Immature natural killer cell (primary cell): ENCODE data around the gene CHIA. TPM values are rescaled to one million over a fixed set of nuclear protein-coding genes. Genes with fewer than 3 reads are reported as not detected.

Experiments used
- DNase-seq, 3 donors: peaks; one replicate each; pipeline ENCODE4 v3.0.0; 2022; ENCODE audit warnings: mixed read lengths in 1 of 3
- H3K27ac Mint-ChIP-seq, 6 donors: one replicate each; pipeline ENCODE4 v1.8.0; 2020; ENCODE audit warnings: mixed read lengths in 6 of 6, mild to moderate bottlenecking in 5 of 6, inconsistent platforms in 4 of 6, moderate library complexity in 3 of 6
- H3K27me3 Mint-ChIP-seq, 3 donors: one replicate each; pipeline ENCODE4 v1.8.0; 2020 to 2021; ENCODE audit warnings: low read depth in 3 of 3, mild to moderate bottlenecking in 3 of 3, mixed read lengths in 3 of 3, moderate library complexity in 3 of 3, inconsistent platforms in 1 of 3
- H3K36me3 Mint-ChIP-seq, 3 donors: one replicate each; pipeline ENCODE4 v1.8.0; 2020; ENCODE audit warnings: mixed read lengths in 3 of 3, inconsistent platforms in 2 of 3, mild to moderate bottlenecking in 2 of 3
- H3K4me1 Mint-ChIP-seq, 2 donors: one replicate each; pipeline ENCODE4 v1.8.0; 2020; ENCODE audit warnings: inconsistent platforms in 2 of 2, mild to moderate bottlenecking in 2 of 2, mixed read lengths in 2 of 2, moderate library complexity in 1 of 2
- H3K4me3 Mint-ChIP-seq, 5 donors: one replicate each; pipeline ENCODE4 v1.8.0; 2020; ENCODE audit warnings: mild to moderate bottlenecking in 5 of 5, mixed read lengths in 5 of 5, inconsistent platforms in 3 of 5, moderate library complexity in 3 of 5
- H3K9me3 Mint-ChIP-seq, 6 donors: one replicate each; pipeline ENCODE4 v1.8.0; 2020; ENCODE audit warnings: mild to moderate bottlenecking in 6 of 6, mixed read lengths in 6 of 6, inconsistent platforms in 4 of 6, moderate library complexity in 3 of 6
- polyA plus RNA-seq, 3 donors: library from polyadenylated mRNA; unstranded; fragments of 300-500 nt; fragmentation: Illumina TruSeq; gene quantifications; one replicate each; pipeline ENCODE4 v1.2.3, GENCODE V29; 2021

The CHIA gene
- polyA plus RNA-seq, 3 donors from 2014 or later, result not detected

DNA sequence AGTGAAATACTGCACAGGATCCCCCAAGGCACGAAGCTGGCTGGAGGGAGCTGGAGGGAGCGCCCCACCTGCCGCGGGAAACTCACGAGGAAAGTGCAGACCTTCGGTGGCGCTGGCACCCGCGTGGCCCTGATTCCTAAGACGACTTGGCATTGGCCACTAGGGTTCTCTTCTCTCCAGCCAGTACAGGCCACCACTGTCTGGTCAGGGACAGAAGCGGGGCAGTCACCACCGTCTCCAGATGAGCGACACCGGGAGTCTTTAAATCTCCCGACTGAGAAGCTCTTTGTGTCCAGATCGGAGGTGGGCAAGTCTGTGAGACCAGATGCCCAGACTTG lies 19.2 kb upstream of the CHIA start:
- peaks cover 0 to 5% (median 1%) of the 10 kb centered on the region in 3 donors for H3K36me3 Mint-ChIP-seq
- H3K4me3 Mint-ChIP-seq, result peak overlapping the region; percentile 62 to 80 (median 67)
- peaks cover 11% of the 10 kb centered on the region in 2 donors for H3K4me1 Mint-ChIP-seq
- no peaks in the 10 kb centered on the region for H3K9me3 Mint-ChIP-seq
- H3K27ac Mint-ChIP-seq, result no peak overlapping the region
- peaks cover 8 to 18% (median 15%) of the 10 kb centered on the region in 3 donors for H3K27me3 Mint-ChIP-seq
- DNase-seq, result no peak

DNA sequence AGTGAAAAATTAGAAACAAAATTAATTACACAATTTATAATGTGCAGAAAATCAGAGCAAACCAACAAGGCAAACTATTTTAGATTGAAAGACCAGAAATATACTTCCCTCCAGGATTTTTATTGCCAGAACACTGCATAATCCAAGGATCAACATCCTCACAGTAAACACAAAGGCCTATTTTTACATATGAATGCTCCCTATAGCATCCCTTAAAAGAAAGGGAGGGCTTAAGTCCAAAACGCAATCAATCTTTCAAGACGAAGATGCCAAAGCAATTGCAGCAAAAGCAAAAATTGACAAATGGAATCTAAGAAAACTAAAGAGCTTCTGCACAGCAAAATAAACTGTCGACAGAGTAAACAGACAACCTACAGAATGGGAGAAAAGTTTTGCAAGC lies 18.6 kb upstream of the CHIA start:
- peak overlapping the region in 2 of 5 donors; percentile 72 to 80 for H3K4me3 Mint-ChIP-seq
- peaks cover 10 to 18% (median 14%) of the 10 kb centered on the region in 3 donors for H3K27me3 Mint-ChIP-seq
- no peaks in the 10 kb centered on the region for H3K9me3 Mint-ChIP-seq
- DNase-seq, result no peak
- no peak overlapping the region for H3K27ac Mint-ChIP-seq
- H3K36me3 Mint-ChIP-seq, result peaks cover 0 to 5% (median 0%) of the 10 kb centered on the region in 3 donors
- H3K4me1 Mint-ChIP-seq, result peaks cover 11% of the 10 kb centered on the region in 2 donors

DNA sequence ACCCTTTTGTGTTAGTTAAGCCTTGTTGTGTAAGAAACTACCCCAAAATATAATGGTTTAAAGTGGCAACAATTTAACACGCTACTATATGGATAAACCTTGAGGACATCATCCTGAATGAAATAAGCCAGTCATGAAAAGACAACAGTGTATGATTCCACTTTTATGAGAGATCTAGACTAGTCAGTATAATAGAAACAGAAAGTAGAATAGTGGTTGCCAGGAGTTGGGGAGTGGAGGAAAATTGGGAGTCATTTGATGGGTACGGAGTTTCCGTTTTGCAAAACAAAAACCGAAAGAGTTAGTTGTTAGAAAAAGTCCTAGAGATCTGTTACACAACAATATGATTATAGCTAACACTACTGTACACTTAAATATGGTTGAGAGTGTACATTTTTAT lies 16.0 kb upstream of the CHIA start:
- no peaks in the 10 kb centered on the region for H3K9me3 Mint-ChIP-seq
- DNase-seq, result no peak
- peak overlapping the region in 1 of 6 donors; percentile 39 for H3K27ac Mint-ChIP-seq
- peaks cover 11 to 18% (median 14%) of the 10 kb centered on the region in 3 donors for H3K27me3 Mint-ChIP-seq
- H3K4me3 Mint-ChIP-seq, result peak overlapping the region in 1 of 5 donors; percentile 57
- H3K36me3 Mint-ChIP-seq, result peaks cover 0 to 3% (median 0%) of the 10 kb centered on the region in 3 donors
- H3K4me1 Mint-ChIP-seq, result peaks cover 11% of the 10 kb centered on the region in 2 donors

DNA sequence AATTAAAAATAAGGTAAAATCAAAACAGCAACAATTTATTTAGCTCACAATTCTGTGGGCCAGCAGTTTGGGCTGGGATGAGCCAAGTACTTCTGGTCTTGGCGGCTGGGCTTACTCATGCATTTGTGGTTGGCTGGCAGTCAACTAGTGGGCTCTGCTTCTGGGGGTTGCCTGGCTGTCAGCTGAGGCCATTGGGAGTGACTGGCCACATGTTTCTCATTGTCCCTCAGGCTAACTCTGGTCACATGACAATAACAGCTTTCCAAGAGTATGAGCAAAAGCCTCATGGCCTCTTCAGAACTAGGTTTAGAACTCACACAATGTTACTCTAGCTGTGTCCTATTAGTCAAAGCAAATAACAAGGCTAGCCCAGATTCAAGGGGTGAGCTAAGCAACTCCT lies 15.6 kb upstream of the CHIA start:
- Mint-ChIP-seq H3K27me3 (peaks cover 11 to 18% (median 14%) of the 10 kb centered on the region in 3 donors), H3K4me3 (peak overlapping the region in 1 of 5 donors; percentile 52), H3K9me3 (no peaks in the 10 kb centered on the region), H3K4me1 (peaks cover 11% of the 10 kb centered on the region in 2 donors), H3K36me3 (peaks cover 0 to 3% (median 0%) of the 10 kb centered on the region in 3 donors), H3K27ac (no peak overlapping the region)
- no peak for DNase-seq

DNA sequence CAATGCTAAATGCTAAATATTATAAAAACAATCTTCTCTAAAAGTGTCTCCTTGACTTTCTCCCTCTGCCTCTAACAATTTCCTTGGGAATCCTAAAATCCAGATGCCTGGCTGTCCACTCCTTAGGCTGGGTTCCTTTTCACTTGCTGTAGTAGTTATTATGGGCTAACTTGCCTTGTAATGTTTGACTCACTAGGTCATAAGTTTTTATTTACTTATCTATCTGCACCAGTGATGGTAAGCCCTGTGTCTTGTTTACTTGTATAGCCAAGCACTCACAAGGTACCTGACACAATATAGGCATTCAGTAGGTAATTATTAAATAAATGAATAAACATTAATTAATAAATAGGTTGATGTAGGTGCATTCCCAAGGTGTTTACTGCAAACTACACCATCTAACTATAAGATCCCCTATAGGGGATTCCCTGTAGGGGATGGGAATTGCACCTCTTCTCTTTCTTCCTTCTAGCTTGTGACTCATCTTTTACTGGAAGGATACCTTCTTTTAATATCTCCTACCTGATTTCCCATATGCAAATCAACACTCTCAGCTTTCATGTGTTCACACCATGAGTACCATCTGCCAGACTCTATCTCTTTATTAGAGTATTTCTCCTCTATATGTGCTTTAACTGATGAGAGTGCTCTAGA lies 14.7 kb upstream of the CHIA start:
- Mint-ChIP-seq H3K4me1 (peaks cover 8 to 10% of the 10 kb centered on the region in 2 donors), H3K27me3 (peaks cover 11 to 16% (median 13%) of the 10 kb centered on the region in 3 donors), H3K4me3 (peak overlapping the region in 1 of 5 donors; percentile 0), H3K9me3 (no peaks in the 10 kb centered on the region), H3K36me3 (peaks cover 0 to 3% (median 0%) of the 10 kb centered on the region in 3 donors), H3K27ac (no peak overlapping the region)
- DNase-seq, result no peak

DNA sequence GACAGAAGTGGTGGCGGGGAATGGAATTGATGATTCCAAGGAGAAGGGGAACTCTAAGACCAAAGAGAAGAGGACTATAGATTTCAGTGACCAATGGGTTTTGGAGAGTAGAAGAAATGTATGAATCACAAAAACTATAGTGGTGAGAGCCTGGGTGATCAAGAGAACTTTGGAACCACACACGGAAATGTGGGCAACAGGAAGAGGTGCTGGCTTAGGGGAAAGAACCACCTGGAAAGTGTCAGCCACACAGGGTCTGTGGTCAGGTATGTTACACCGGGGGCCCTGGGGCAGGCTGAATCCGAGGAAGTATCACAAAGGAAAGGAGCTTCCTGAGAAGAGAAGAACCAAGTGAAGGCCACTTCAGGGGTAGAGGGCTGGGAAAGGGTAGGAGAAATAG lies 11.5 kb upstream of the CHIA start:
- H3K27ac Mint-ChIP-seq, result peak overlapping the region in 1 of 6 donors; percentile 32
- no peaks in the 10 kb centered on the region for H3K36me3 Mint-ChIP-seq

DNA sequence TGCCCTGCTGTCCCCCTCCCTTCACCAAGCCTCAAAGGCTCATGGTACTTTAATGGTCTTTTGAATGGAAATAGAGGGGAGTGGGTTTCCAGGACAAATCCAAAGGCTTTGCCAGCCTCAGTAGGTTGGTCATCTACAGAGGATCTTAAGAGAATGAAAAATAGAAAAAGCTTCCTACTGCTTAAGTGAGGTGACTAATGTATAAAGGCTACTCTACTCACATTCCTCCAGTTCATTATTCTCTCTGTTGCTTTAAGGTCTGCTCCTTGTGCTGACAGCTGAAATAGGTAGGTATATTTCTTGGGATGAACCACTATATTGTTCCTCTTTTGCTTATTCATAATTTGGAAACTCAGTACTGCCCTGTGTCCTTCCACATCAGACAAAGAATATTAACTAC lies 10.4 kb upstream of the CHIA start:
- no peaks in the 10 kb centered on the region for H3K9me3 Mint-ChIP-seq
- peaks cover 0 to 3% (median 1%) of the 10 kb centered on the region in 3 donors for H3K27me3 Mint-ChIP-seq
- no peak for DNase-seq
- H3K36me3 Mint-ChIP-seq, result no peaks in the 10 kb centered on the region
- no peaks in the 10 kb centered on the region for H3K4me1 Mint-ChIP-seq
- H3K27ac Mint-ChIP-seq, result no peak overlapping the region
- H3K4me3 Mint-ChIP-seq, result no peak overlapping the region

More for the DNA sequence above, 11.5 kb upstream of the CHIA start:
- peaks cover 0 to 3% (median 1%) of the 10 kb centered on the region in 3 donors for H3K27me3 Mint-ChIP-seq
- DNase-seq, result peak in 1 of 3 donors; percentile 11
- H3K4me1 Mint-ChIP-seq, result no peaks in the 10 kb centered on the region
- no peak overlapping the region for H3K4me3 Mint-ChIP-seq
- H3K9me3 Mint-ChIP-seq, result no peaks in the 10 kb centered on the region

DNA sequence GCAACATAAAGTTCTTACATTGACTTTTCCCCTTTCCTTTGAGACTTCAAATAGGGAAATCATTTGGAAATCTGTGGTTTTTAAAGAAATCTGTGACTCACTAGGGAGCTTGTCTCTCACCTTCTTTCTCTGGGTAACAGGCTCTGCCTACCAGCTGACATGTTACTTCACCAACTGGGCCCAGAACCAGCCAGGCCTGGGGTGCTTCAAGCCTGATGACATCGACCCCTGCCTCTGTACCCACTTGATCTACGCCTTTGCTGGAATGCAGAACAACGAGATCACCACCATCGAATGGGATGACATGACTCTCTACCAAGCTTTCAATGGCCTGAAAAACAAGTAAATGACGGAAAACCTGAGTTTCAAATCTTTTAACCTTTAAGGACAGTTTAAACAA lies 9.2 kb upstream of the CHIA start:
- Mint-ChIP-seq H3K36me3 (no peaks in the 10 kb centered on the region), H3K4me3 (no peak overlapping the region), H3K9me3 (no peaks in the 10 kb centered on the region), H3K27ac (no peak overlapping the region), H3K27me3 (peaks cover 0 to 3% (median 1%) of the 10 kb centered on the region in 3 donors), H3K4me1 (no peaks in the 10 kb centered on the region)
- DNase-seq, result no peak

DNA sequence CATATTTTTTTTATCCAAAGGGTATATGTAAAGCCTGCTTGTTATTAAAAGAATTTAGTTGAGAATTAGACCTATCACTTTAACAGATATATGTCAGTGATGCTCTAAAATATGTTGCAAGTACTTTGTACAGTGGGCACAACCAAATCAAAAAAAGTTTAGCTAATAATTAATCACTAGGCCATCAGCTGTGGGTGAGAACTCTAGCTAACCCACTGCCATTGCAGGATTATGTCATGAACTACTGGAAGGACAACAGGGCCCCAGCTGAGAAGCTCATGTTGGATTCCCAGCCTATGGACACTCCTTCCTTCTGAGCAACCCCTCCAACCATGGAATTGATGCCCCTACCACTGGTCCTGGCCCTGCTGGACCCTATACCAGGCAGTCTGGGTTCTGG lies 6.8 kb upstream of the CHIA start:
- Mint-ChIP-seq H3K27me3 (peaks cover 0 to 1% (median 0%) of the 10 kb centered on the region in 3 donors), H3K27ac (no peak overlapping the region), H3K4me1 (no peaks in the 10 kb centered on the region), H3K36me3 (no peaks in the 10 kb centered on the region), H3K9me3 (no peaks in the 10 kb centered on the region), H3K4me3 (no peak overlapping the region)
- DNase-seq, result no peak

DNA sequence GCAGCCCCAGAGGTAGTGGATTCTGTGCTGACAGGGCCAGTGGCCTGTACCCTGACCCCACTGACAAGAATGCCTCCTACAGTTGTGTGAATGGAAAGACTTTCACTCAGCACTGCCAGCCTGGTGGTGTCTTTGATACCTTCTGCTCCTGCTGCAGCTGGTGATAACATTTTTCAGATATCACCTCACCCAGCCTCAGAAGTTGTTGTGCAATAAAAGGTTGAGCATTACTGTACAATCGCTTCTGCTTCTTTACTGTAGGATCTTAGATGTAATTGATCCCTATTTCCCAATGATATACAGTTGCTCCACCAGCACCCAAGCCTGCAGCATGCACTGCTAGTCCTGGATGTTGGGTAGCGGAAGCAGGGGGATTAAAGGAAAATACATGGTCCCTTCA lies 4.8 kb upstream of the CHIA start:
- no peaks in the 10 kb centered on the region for H3K36me3 Mint-ChIP-seq
- no peak for DNase-seq
- H3K27ac Mint-ChIP-seq, result no peak overlapping the region
- no peaks in the 10 kb centered on the region for H3K9me3 Mint-ChIP-seq
- H3K27me3 Mint-ChIP-seq, result no peaks in the 10 kb centered on the region
- no peak overlapping the region for H3K4me3 Mint-ChIP-seq
- H3K4me1 Mint-ChIP-seq, result no peaks in the 10 kb centered on the region

DNA sequence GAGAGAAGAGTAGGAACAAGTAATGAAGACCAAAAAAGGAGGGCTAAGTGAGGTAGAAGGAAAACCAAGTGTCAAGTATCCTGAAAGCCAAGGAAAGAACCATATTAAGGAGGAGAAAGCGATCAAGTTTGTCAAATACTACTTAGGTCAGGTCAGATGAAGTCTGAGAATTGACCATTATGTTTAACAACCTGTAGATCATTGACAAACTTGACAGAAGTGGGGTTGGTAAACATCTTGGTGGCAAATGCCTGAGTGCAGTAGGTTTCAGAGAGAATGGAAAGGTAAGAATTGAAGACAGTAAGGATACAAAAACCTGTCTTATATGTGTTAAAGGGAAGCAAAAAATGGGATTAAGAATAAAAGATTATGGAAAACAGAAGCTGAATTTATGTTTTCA lies 3.7 kb upstream of the CHIA start:
- no peak overlapping the region for H3K4me3 Mint-ChIP-seq
- no peak overlapping the region for H3K27ac Mint-ChIP-seq
- DNase-seq, result no peak
- H3K36me3 Mint-ChIP-seq, result no peaks in the 10 kb centered on the region
- H3K27me3 Mint-ChIP-seq, result peaks cover 0 to 2% (median 0%) of the 10 kb centered on the region in 3 donors
- no peaks in the 10 kb centered on the region for H3K4me1 Mint-ChIP-seq
- no peaks in the 10 kb centered on the region for H3K9me3 Mint-ChIP-seq

DNA sequence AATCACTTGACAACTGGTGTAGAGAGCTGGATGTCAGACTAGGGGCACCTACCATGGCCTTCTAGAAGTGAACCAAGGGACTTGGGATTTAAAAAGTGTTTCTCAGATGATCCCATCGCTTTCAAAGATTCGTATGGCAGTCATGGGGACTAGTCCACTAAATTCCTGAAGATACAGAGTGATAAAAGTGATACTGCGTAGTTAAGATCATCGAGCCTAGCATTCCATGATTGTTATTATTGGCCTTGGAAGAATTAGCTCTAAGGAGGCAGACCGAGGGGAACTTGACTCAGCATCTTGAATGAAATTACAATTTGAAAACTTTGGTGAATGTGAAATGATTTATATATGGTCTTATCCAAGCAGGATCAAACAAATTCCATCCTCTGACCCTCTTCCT lies 1.3 kb upstream of the CHIA start:
- Mint-ChIP-seq H3K27me3 (peaks cover 0 to 3% (median 0%) of the 10 kb centered on the region in 3 donors), H3K36me3 (no peaks in the 10 kb centered on the region), H3K4me3 (no peak overlapping the region), H3K4me1 (no peaks in the 10 kb centered on the region), H3K27ac (no peak overlapping the region), H3K9me3 (no peaks in the 10 kb centered on the region)
- no peak for DNase-seq

DNA sequence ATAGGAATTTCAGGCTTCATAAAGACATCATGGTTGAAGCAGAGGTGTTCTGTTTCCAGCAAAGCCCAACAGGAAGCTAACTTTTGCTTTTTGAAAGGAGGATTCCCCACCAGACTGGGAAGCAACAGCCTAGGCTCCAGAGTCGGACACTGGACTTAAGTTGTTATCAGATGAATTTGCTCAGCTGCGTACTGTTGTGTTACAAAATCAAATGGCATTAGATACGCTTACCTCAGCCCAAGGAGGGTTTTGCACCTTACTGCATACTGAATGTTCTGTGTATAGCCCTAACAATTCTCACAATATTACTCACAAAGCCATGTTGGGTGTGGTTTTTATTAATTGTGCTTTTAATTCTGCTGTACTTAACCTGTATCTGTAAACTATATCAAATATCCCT lies 547 bp upstream of the CHIA start:
- H3K27me3 Mint-ChIP-seq, result peaks cover 0 to 3% (median 0%) of the 10 kb centered on the region in 3 donors
- no peaks in the 10 kb centered on the region for H3K36me3 Mint-ChIP-seq
- no peaks in the 10 kb centered on the region for H3K4me1 Mint-ChIP-seq
- no peak overlapping the region for H3K27ac Mint-ChIP-seq
- H3K9me3 Mint-ChIP-seq, result no peaks in the 10 kb centered on the region
- DNase-seq, result no peak
- H3K4me3 Mint-ChIP-seq, result no peak overlapping the region

DNA sequence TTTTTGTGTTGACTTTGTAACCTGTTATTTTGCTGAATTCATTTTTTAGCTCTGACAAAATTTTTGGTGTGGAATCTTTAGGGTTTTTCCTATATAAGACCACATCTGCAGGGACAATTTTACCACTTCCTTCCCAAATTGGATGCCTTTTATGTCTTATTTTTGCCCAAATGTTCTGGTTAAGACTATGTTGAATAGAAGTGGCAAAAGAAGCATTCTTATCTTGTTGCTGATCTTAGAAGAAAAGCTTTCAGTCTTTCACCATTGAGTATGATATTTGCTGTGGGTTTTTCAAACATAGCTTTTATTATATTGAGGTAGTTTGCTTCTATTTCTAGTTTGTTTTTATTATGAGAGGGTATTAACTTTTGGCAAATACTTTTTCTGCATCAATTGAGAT lies 3.7 kb downstream of the CHIA start:
- no peak for DNase-seq
- Mint-ChIP-seq H3K27me3 (peaks cover 0 to 3% (median 1%) of the 10 kb centered on the region in 3 donors), H3K4me1 (no peaks in the 10 kb centered on the region), H3K4me3 (no peak overlapping the region), H3K9me3 (peaks cover 0 to 4% (median 0%) of the 10 kb centered on the region in 6 donors), H3K36me3 (no peaks in the 10 kb centered on the region), H3K27ac (no peak overlapping the region)

DNA sequence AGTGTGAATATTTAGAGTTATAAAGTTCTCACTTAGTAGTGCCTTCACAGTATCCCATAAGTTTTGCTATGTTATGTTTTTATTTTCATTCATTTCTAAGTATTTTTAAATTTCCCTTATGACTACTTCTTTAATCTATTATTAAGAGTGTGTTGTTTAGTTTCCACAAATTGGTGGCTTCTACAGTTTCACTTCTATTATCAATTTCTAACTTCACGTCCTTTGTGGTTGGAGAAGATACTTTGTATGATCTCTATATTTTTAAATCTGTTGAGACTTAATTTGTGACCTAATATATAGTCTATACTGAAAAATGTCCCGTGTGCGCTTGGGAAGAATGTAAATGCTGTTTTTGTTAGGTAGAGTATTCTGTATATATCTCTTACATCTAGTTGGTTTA lies 11.7 kb downstream of the CHIA start:
- H3K9me3 Mint-ChIP-seq, result peaks cover 5 to 26% (median 16%) of the 10 kb centered on the region in 6 donors
- no peaks in the 10 kb centered on the region for H3K4me1 Mint-ChIP-seq
- no peak overlapping the region for H3K27ac Mint-ChIP-seq
- no peak overlapping the region for H3K4me3 Mint-ChIP-seq
- no peak for DNase-seq
- H3K36me3 Mint-ChIP-seq, result peaks cover 6 to 22% (median 7%) of the 10 kb centered on the region in 3 donors
- peaks cover 4 to 6% (median 4%) of the 10 kb centered on the region in 3 donors for H3K27me3 Mint-ChIP-seq
